Trophoblast cell (in vitro differentiated cells and primary cell): ENCODE data around the gene ERF.

ENCODE experiments used
- DNase-seq, 2 donors: peaks; one replicate each; pipeline ENCODE4 v3.0.0-alpha.2; 2016
- H2AFZ ChIP-seq: 2 replicates; pipeline ENCODE4 v1.6.1; 2013; ENCODE audit warnings: low read length, moderate library complexity, mild to moderate bottlenecking; ENCODE audit not compliant: insufficient read depth, poor library complexity
- H2AK5ac ChIP-seq: 2 replicates; pipeline ENCODE4 v1.6.1; 2013; ENCODE audit warnings: mild to moderate bottlenecking, low read length
- H2BK120ac ChIP-seq: 2 replicates; pipeline ENCODE4 v1.6.1; 2013; ENCODE audit warnings: low read length, mild to moderate bottlenecking, moderate library complexity; ENCODE audit not compliant: insufficient read depth, poor library complexity
- H2BK12ac ChIP-seq: 2 replicates; pipeline ENCODE4 v1.6.1; 2013; ENCODE audit warnings: mild to moderate bottlenecking, low read length, moderate library complexity
- H2BK5ac ChIP-seq: 2 replicates; pipeline ENCODE4 v1.6.1; 2013; ENCODE audit warnings: low read length, low read depth, moderate library complexity, mild to moderate bottlenecking; ENCODE audit not compliant: poor library complexity
- H3K14ac ChIP-seq: 2 replicates; pipeline ENCODE4 v1.6.1; 2013; ENCODE audit warnings: mild to moderate bottlenecking, low read length
- H3K18ac ChIP-seq: 2 replicates; pipeline ENCODE4 v1.6.1; 2013; ENCODE audit warnings: mild to moderate bottlenecking, low read length
- H3K23ac ChIP-seq: 2 replicates; pipeline ENCODE4 v1.6.1; 2013; ENCODE audit warnings: low read length
- H3K27ac ChIP-seq: 2 replicates; pipeline ENCODE4 v1.5.1; 2013; ENCODE audit warnings: low read depth, mild to moderate bottlenecking, inconsistent platforms, low read length, moderate library complexity
- H3K27me3 ChIP-seq: 2 replicates; pipeline ENCODE4 v1.6.1; 2013; ENCODE audit warnings: inconsistent platforms, mild to moderate bottlenecking, low read length, moderate library complexity; ENCODE audit not compliant: insufficient read depth
- H3K36me3 ChIP-seq, 2 experiments: 1 replicate in 1 of 2; 2 replicates in 1 of 2; pipeline ENCODE4 v1.6.1; 2013; ENCODE audit warnings: low read length in 2 of 2, mild to moderate bottlenecking in 2 of 2, moderate library complexity in 1 of 2; ENCODE audit not compliant: insufficient read depth in 2 of 2, control insufficient read depth in 1 of 2
- H3K4ac ChIP-seq: 2 replicates; pipeline ENCODE4 v1.6.1; 2013; ENCODE audit warnings: low read depth, mild to moderate bottlenecking, low read length, moderate library complexity
- H3K4me1 ChIP-seq, 2 experiments: 1 replicate in 1 of 2; 2 replicates in 1 of 2; pipeline ENCODE4 v1.6.1; 2013; ENCODE audit warnings: low read length in 2 of 2, mild to moderate bottlenecking in 2 of 2, moderate library complexity in 1 of 2; ENCODE audit not compliant: insufficient read depth in 2 of 2, control insufficient read depth in 1 of 2
- H3K4me2 ChIP-seq: 2 replicates; pipeline ENCODE4 v1.6.1; 2013; ENCODE audit warnings: inconsistent platforms, mild to moderate bottlenecking, low read length, moderate library complexity
- H3K4me3 ChIP-seq: 2 replicates; pipeline ENCODE4 v1.5.1; 2013; ENCODE audit warnings: mild to moderate bottlenecking, low read depth, low read length, inconsistent platforms
- H3K79me1 ChIP-seq: one replicate; pipeline ENCODE4 v1.6.1; 2013; ENCODE audit warnings: low read length
- H3K79me2 ChIP-seq: 2 replicates; pipeline ENCODE4 v1.6.1; 2013; ENCODE audit warnings: low read length, mild to moderate bottlenecking; ENCODE audit not compliant: control insufficient read depth, insufficient read depth, poor library complexity
- H3K9ac ChIP-seq: 2 replicates; pipeline ENCODE4 v1.6.1; 2013; ENCODE audit warnings: mild to moderate bottlenecking, low read length
- H3K9me3 ChIP-seq: 2 replicates; pipeline ENCODE4 v1.6.1; 2013; ENCODE audit warnings: low read depth, mild to moderate bottlenecking, control low read depth, inconsistent platforms, low read length; ENCODE audit not compliant: insufficient read depth
- H4K12ac ChIP-seq: 2 replicates; pipeline ENCODE4 v1.6.1; 2013; ENCODE audit warnings: low read depth, mild to moderate bottlenecking, low read length, moderate library complexity
- H4K8ac ChIP-seq: 2 replicates; pipeline ENCODE4 v1.6.1; 2013; ENCODE audit warnings: low read depth, mild to moderate bottlenecking, low read length, moderate library complexity
- H4K91ac ChIP-seq: one replicate; pipeline ENCODE4 v1.6.1; 2013; ENCODE audit warnings: low read depth, mild to moderate bottlenecking, low read length, moderate library complexity
- WGBS: extraction: QIAGEN DNeasy Blood & Tissue Kit; methylation state at CpG from one replicate; pipeline ENCODE4 v1.1.7; 2013; ENCODE audit warnings: missing lambda C conversion rate; ENCODE audit not compliant: insufficient read length, insufficient coverage; ENCODE audit errors: extremely low coverage; 5-methylcytosine and 5-hydroxymethylcytosine counted together

The ERF gene

GRCh38 chr19:42281146-42281826, 26.4 kb upstream of the ERF start:
- Histone ChIP-seq H3K4me1 (peaks cover 44 to 54% of the 10 kb centered on the region in 2 experiments), H2AFZ (peak overlapping the region; percentile 48), H3K36me3 (peaks cover 5 to 6% of the 10 kb centered on the region in 2 experiments), H3K79me2 (peaks cover 13% of the 10 kb centered on the region), H3K18ac (peak overlapping the region; percentile 89), H2BK120ac (peak overlapping the region; percentile 85), H3K23ac (no peak overlapping the region), H2BK12ac (peak overlapping the region; percentile 82), H3K4ac (peak overlapping the region; percentile 50), H3K79me1 (peaks cover 34% of the 10 kb centered on the region), H3K27ac (peak overlapping the region; percentile 91), H4K12ac (peak overlapping the region; percentile 49), H3K4me3 (peak overlapping the region; percentile 40), H2AK5ac (peak overlapping the region; percentile 70), H3K9me3 (peaks cover 4% of the 10 kb centered on the region), H3K27me3 (no peaks in the 10 kb centered on the region), H4K8ac (peak overlapping the region; percentile 66), H4K91ac (peak overlapping the region; percentile 87), H2BK5ac (peak overlapping the region; percentile 74), H3K9ac (peak overlapping the region; percentile 51), H3K14ac (peak overlapping the region; percentile 77), H3K4me2 (peak overlapping the region; percentile 94)
- no peak for DNase-seq
- no CpG with 5 or more reads among the region's 25 CpGs for WGBS

- H3K9me3 ChIP-seq: peaks cover 4% of the 10 kb centered on the region
- H3K18ac ChIP-seq: peak overlapping the region; percentile 95
- H3K9ac ChIP-seq: peak overlapping the region; percentile 68
- peak overlapping the region; percentile 82 for H2BK120ac ChIP-seq
- H3K23ac ChIP-seq: no peak overlapping the region
- H2BK12ac ChIP-seq: no peak overlapping the region
- peaks cover 11% of the 10 kb centered on the region for H3K79me2 ChIP-seq
- H3K4me3 ChIP-seq: peak overlapping the region; percentile 78
- peak overlapping the region; percentile 50 for H3K4ac ChIP-seq
- peak overlapping the region; percentile 66 for H2AK5ac ChIP-seq
- WGBS: no CpG with 5 or more reads among the region's 20 CpGs
- H2AFZ ChIP-seq: peak overlapping the region; percentile 28
- H4K91ac ChIP-seq: peak overlapping the region; percentile 87
- H3K27ac ChIP-seq: peak overlapping the region; percentile 91
- no peaks in the 10 kb centered on the region for H3K27me3 ChIP-seq
- H4K8ac ChIP-seq: peak overlapping the region; percentile 91
- H3K36me3 ChIP-seq: peaks cover 0 to 4% of the 10 kb centered on the region in 2 experiments
- H4K12ac ChIP-seq: peak overlapping the region; percentile 21
- H3K14ac ChIP-seq: peak overlapping the region; percentile 91
- peak overlapping the region; percentile 60 for H2BK5ac ChIP-seq
- H3K4me2 ChIP-seq: peak overlapping the region; percentile 94
- peaks cover 34% of the 10 kb centered on the region for H3K79me1 ChIP-seq
- no peak for DNase-seq
- peaks cover 39 to 49% of the 10 kb centered on the region in 2 experiments for H3K4me1 ChIP-seq
Observed at GRCh38 chr19:42280815-42281145, 25.9 kb upstream of the ERF start.

GRCh38 chr19:42279902-42280814, 25.2 kb upstream of the ERF start:
- H3K27me3 ChIP-seq: no peaks in the 10 kb centered on the region
- H4K12ac ChIP-seq: peak overlapping the region; percentile 59
- peaks cover 33 to 43% of the 10 kb centered on the region in 2 experiments for H3K4me1 ChIP-seq
- H4K8ac ChIP-seq: peak overlapping the region; percentile 91
- H3K36me3 ChIP-seq: peaks cover 2 to 6% of the 10 kb centered on the region in 2 experiments
- H2AK5ac ChIP-seq: peak overlapping the region; percentile 66
- peak overlapping the region; percentile 82 for H2BK120ac ChIP-seq
- peak overlapping the region; percentile 70 for H3K4ac ChIP-seq
- H2BK5ac ChIP-seq: peak overlapping the region; percentile 60
- peak overlapping the region; percentile 80 for H3K9ac ChIP-seq
- H3K18ac ChIP-seq: peak overlapping the region; percentile 95
- peaks cover 10% of the 10 kb centered on the region for H3K79me2 ChIP-seq
- H2BK12ac ChIP-seq: peak overlapping the region; percentile 72
- no peak overlapping the region for H3K23ac ChIP-seq
- peak overlapping the region; percentile 78 for H3K4me3 ChIP-seq
- peaks cover 4% of the 10 kb centered on the region for H3K9me3 ChIP-seq
- H3K79me1 ChIP-seq: peaks cover 34% of the 10 kb centered on the region
- WGBS: no CpG with 5 or more reads among the region's 89 CpGs
- peak overlapping the region; percentile 87 for H4K91ac ChIP-seq
- peak overlapping the region; percentile 28 for H2AFZ ChIP-seq
- peak; percentile 52 to 66 for DNase-seq
- H3K4me2 ChIP-seq: peak overlapping the region; percentile 94
- H3K27ac ChIP-seq: peak overlapping the region; percentile 91
- peak overlapping the region; percentile 91 for H3K14ac ChIP-seq

GRCh38 chr19:42279155-42279901, 24.4 kb upstream of the ERF start:
- Histone ChIP-seq H3K4me1 (peaks cover 28 to 38% of the 10 kb centered on the region in 2 experiments), H4K91ac (no peak overlapping the region)
- no CpG with 5 or more reads among the region's 6 CpGs for WGBS

More at GRCh38 chr19:42279155-42279901, 24.4 kb upstream of the ERF start:
- Histone ChIP-seq H2BK5ac (no peak overlapping the region), H3K36me3 (peaks cover 7 to 13% of the 10 kb centered on the region in 2 experiments), H3K4ac (peak overlapping the region; percentile 10), H3K9me3 (peaks cover 4% of the 10 kb centered on the region), H3K18ac (peak overlapping the region; percentile 16), H4K12ac (peak overlapping the region; percentile 3), H2AK5ac (no peak overlapping the region), H2AFZ (peak overlapping the region; percentile 15), H3K9ac (peak overlapping the region; percentile 8), H3K79me1 (peaks cover 29% of the 10 kb centered on the region), H3K27ac (peak overlapping the region; percentile 78), H3K23ac (no peak overlapping the region), H3K4me3 (no peak overlapping the region), H3K79me2 (peaks cover 3% of the 10 kb centered on the region), H4K8ac (peak overlapping the region; percentile 27), H3K4me2 (peak overlapping the region; percentile 94), H3K14ac (peak overlapping the region; percentile 58), H3K27me3 (no peaks in the 10 kb centered on the region), H2BK120ac (no peak overlapping the region), H2BK12ac (peak overlapping the region; percentile 51)
- DNase-seq: no peak
